Amniotic epithelial cell (primary cell): Measurements from ENCODE around the gene ASCC2.
A peak's percentile ranks its signal among the peaks of the same experiment; 100 is the strongest.
"Not testable (repeated sequence)": the region's sequence is repeated elsewhere in the genome, so short reads cannot be mapped to it uniquely, and the experiment has no call there.

Experiments
- DNase-seq: peaks from one replicate; pipeline ENCODE4 v3.0.0-alpha.2; 2010; ENCODE audit warnings: low read depth

The ASCC2 gene, protein sequence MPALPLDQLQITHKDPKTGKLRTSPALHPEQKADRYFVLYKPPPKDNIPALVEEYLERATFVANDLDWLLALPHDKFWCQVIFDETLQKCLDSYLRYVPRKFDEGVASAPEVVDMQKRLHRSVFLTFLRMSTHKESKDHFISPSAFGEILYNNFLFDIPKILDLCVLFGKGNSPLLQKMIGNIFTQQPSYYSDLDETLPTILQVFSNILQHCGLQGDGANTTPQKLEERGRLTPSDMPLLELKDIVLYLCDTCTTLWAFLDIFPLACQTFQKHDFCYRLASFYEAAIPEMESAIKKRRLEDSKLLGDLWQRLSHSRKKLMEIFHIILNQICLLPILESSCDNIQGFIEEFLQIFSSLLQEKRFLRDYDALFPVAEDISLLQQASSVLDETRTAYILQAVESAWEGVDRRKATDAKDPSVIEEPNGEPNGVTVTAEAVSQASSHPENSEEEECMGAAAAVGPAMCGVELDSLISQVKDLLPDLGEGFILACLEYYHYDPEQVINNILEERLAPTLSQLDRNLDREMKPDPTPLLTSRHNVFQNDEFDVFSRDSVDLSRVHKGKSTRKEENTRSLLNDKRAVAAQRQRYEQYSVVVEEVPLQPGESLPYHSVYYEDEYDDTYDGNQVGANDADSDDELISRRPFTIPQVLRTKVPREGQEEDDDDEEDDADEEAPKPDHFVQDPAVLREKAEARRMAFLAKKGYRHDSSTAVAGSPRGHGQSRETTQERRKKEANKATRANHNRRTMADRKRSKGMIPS

DNA sequence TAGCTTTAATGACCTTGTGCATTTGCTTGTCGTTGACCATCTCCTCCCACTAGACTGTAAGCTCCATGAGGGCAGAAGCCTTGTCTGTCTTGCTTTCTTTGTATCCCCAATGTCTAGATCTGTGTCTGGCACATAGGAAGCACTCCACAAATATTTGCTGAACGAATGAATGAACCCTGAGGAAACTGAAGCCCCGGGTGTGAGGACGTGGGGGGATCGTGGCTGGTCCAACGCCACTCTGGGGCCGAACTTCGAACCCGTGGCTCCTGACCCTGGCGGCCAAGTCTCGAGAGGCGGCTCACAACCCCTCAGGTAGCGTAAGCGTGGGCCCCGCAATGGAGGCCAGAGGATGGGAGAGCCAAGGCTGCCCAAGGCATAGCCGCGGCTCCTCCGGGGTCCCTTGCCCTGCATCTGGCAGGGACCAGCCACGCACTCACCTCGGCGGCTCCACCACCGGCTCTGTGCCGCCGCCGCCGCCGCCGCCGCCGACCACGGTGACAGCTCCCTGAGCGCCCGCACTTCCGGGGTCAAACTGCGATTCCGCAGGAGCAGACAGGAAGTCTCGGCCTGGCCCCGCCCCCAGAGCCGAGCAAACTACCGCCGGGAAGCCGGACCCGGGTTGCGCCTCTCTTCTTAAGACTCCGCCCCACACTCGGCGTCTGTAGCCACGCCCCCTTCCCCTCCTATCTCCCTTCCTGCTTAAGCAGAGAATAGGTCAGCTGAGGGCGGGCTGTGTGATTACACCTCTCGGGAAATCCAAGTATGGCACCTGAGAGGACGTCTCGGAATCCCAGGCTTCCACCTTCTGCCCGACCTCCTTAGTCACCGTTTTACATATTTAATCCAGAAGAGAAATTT, at the start of gene ASCC2:
Gene ASCC2 (minus strand): TSS at position 534 of the 858 bp plus-strand sequence. CDS start 5,949 bp downstream, outside the sequence.
- DNase-seq, result peak; percentile 96

DNA sequence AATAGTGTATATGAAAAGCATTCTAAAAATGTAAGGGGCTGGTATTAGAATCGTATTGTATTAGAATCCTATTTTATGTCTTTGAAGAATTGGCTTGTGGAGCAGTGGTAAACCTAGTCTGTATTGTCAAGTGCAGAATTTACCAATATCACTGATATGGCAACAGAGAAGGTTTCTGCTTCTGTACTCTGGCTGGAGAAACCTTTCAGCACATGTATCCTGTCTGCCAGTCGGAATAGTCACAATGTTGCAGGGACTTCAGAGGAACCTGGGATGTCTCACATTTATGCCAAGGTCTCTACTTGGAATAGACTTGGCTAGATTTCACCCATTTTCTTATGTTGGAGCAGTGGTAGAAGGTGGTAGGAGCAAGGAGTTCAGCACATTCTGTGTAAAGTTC, 49.3 kb upstream of the ASCC2 start:
- DNase-seq, result no peak

DNA sequence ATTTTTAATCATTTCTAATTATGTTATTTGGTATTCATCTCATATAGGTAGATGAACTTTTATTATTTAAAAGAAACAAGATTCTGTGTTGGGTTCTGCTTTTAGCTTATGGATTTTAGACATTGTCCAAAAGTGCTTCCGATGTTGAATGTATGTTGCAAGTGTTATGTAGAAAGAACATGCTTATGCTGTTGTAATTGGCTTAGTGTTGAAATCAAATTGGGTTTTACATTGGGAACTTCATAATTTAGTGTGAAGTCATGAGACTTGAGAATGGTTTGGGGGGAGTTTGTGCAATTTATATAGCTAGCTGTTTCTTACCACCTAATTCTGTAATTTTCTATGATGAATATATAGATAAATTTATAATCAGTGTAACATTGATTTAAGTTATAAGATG, 48.5 kb upstream of the ASCC2 start:
- no peak for DNase-seq

DNA sequence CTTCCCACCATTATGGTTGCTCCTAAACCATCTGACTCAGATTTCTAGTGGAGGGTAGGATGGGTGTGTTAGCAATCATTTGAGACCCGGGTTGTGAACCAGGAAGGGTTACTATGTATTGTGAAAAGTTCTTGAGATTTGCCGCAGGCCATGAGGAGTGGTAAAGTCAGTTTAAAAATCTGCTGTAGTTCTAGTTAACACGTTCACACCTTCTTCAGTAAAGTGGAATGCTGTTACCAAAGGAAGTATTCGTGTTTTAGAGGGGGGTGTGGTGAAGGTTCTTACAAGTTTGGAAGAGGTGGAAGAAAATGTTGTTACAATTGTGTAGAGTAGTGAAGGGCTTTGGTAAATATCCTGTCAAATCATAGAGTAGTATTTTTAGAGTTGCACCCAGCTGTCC, 47.5 kb upstream of the ASCC2 start:
- DNase-seq, result no peak

DNA sequence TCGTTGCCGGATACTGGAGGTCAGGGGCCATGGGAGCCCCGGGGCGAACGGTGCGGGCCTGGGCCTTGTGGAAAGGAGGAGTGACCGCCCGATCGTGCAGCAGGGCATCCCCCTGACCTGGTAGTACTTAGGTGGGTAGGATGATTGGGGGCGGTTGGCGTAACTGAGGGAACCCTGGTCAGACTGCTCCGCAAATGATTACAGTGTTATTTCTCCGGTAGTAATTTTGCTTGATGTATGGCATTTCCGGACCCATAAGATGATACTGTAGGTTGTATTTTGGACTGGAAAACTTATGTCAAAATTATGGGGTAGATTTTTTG, 45.7 kb upstream of the ASCC2 start:
- DNase-seq, result no peak

DNA sequence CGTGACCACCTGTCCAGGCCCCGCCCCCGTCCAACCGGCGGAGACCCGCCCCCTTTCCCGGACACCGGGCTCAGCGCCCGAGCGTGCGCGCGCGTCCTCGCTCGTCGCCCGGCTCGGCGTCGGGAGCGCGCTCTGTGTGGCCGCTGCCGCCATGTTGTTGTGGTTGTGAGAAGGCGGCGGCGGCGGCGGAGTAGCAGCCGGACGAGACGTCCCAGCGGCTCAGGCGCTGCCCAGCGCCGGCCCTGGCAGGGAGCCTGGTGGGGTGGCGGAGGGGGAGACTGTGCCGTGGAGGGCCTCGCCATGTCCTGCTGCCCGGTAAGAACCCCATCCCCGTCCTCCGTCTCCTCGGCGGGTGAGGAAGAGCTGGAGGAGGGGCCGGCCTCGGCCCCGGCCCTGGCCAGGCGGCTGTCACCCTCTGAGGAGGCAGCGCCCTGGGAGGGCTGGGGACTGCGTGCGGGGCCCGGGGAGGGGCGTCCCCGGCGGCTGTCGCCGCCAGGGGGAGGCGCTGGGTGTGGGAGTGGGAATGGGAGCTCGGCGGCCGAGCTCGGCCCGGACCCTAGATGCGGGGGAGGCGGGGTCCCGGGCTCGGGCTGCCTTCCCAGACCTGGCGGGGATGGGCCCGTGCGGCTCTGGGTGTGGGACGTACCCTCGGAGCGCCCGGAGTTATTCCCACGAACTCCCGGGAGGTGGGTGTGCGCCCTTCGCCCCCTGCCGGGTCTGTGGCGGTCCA, 45.1 kb upstream of the ASCC2 start, which contains the start of gene MTMR3:
Gene MTMR3 (plus strand): TSS at position 130 of the 730 bp plus-strand sequence. CDS start 87,886 bp downstream, outside the sequence.
- DNase-seq, result peak; percentile 82

DNA sequence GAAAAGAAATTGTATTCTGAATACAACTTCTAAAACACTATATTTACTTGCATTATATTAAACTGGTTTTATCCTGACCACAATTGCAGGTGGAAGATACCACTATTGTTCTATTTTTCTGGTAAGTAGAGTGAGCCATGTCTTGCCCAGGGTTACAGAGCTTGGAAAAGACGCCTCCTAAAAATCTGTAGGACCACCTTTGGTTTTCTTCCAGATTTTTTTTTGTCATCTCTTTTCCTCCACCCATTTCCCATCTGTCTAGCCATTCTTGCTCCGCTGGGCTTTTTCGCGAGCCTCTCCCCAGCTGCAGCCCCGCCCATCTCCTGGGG, 44.6 kb upstream of the ASCC2 start:
- no peak for DNase-seq

DNA sequence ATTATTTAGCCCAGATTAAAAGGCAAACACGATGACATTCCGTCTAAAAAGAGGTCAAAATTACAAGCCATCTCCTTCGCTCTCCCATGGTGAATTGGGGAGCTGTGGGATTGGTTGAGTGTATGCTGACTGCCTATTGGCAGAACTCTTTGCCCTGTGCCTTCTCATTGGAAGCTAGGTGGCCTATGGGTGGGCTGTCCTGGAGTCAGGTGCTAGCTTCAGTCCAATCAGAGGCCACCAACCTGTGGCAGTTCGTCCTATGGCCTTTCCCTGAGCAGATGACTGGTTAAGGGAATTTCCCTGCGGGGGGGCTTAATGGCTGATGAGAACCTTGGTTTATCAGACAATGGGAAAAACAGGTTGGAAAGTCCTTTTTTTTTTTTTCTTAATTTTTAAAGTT, 41.7 kb upstream of the ASCC2 start:
- peak; percentile 11 for DNase-seq

DNA sequence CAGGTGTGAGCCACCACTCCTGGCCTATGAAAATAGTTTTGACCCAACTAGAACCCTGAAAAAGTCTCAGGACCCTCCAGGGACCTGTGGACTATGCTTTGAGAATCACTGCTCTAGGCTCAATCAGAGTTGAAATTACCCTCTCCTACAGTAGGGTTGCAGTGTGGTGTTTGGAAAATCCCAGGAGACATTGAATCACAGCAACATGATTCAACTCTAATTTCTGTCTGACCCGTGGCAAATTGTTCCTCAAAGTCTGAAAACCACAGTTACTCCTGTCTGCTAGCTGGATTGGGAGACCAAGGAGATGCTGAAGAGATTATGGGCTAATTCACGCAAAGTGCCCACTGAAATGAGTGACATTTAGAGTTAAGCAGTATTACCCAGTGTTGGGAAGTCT, 39.5 kb upstream of the ASCC2 start:
- peak; percentile 11 for DNase-seq

DNA sequence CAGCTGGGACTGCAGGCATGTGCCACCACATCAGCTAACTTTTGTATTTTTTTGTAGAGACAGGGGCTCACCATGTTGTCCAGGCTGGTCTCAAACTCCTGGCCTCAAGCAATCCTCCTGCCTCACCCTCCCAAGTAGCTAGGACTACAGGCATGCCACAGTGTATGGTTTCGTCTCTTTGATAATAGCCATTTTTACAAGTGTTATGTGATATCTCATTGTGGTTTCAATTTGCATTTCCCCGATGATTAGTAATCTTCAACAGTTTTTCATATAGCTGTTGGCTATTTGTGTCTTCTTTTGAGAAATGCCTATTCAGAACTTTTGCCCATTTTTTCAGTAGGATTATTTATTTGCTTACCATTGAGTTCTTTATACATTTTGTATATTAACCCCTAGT, 35.9 kb upstream of the ASCC2 start:
- DNase-seq, result no peak

DNA sequence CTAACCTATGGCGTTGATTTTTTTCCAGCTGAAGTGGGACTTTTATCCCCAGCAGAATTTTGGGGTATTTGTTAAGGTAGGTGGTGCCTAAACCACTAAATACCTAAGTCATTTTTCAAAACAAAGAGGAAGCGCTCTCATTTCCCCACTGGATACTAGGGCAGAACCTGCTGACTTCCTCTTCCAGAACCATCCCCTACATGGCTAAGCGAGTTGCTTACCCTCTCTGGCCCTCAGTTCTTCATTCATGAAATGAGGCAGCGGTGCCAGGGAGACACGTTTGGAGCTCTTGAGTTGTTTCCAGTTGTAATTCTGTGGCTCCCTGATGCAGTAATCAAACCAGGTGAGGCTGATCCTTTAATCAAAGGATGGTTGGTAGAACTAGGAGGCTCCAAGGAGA, 34.9 kb upstream of the ASCC2 start:
- DNase-seq, result no peak

DNA sequence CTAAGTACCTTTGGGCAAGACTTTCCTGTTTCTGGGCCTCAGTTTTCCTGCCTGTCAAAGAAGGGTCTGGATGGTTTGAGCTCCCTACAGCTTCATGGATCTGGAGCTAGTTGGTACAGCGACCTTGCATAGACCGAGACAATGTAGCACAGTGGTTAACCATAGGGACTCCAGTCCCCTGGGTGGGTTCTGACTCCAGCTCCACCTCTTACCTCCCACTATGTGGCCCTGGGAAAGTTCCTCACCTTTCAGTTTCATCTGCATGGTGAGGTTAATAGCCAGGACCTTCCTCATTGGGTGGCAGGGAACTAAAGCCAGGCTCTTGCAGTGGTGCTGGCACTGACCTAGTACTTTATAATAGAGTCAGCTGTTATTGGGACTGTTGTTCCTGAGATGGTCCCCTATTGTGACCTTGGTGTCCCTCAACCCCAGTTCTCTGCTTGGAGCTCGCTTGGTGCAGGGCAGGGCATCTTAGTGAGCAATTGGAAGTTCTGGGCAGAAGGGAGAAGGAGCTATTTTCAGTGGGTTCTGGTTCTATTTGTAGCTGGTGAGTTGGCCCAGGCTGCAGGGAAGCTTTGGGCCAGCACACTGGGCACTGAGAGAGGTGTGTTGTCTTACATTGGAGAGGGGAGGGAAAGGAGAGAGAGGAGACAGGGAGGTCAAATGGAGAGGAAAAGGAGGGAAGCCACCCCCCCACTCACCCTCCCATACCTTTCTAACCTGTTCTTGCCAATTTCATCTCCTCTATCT, 34.2 kb upstream of the ASCC2 start:
- no peak for DNase-seq

DNA sequence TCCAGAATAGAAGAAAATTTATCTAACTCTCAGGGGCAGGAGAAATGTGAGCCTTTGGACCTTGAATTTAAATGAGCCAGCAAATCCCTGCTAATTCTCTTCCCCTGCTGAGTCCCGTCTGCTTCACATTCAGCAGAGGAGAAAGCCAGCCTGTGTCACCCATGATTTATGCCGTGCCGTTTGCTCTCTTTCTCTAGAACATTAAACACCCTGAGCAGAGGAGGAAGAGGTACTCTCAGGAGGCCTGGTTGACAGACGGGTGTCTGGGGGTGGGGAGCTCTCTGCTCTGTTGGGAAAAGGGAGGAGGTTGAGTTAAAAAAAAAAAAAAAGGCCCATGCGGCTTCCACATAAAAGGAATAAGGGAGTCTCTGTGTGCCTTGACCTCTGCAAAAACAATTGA, 33.6 kb upstream of the ASCC2 start:
- DNase-seq, result no peak

DNA sequence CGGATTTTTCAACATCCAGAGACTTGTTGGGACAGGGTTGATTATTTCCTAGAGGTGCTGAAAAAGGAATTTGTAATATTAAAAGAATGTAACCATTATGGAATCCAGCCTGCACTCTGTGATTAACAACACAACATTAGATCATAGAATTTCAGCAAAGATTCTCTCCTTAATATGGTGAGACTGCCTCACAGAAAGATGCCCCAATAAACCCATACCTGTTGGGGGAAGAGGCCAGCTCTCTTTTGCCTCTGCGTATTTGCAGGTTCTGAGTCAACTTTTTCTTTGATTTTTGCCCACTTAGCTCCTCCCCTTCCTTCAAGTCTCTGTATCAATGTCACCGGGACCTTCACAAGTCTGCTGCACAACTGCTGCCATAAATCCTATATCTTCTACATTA, 32.5 kb upstream of the ASCC2 start:
- DNase-seq, result no peak

DNA sequence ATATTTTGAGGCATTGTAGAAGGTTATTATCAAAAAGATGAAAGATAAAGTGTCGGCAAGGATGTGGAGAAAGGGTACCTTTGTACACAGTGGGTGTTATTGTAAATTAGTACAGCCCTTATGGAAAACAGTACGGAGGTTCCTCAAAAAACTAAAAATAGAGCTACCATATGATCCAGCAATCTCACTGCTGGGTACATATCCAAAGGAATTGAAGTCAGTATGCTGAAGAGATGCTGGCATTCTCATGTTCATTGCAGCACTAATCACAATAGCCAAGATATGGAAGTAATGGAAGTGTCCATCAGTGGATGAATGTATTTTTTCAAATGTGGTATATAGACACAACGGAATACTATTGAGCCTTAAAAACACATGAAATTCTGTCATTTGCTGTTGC, 29.8 kb upstream of the ASCC2 start:
- no peak for DNase-seq

DNA sequence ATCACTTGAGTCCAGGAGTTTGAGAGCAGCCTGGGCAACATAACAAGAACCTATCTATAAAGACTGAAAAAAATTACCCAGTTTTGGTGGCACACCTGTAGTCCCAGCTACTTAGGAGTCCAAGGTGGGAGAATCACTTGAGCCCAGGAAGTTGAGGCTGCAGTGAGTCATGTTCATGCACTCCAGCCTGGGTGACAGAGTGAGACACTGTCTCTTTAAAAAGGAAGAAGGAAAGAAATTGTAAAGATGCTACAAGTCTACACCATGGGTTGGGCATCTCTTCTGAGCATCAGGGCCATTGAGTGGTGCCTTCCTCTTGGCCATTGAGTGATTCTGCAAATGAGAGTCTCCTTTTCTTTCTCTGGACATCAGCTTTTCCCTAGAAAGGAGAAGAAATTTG, 29.2 kb upstream of the ASCC2 start:
- no peak for DNase-seq

DNA sequence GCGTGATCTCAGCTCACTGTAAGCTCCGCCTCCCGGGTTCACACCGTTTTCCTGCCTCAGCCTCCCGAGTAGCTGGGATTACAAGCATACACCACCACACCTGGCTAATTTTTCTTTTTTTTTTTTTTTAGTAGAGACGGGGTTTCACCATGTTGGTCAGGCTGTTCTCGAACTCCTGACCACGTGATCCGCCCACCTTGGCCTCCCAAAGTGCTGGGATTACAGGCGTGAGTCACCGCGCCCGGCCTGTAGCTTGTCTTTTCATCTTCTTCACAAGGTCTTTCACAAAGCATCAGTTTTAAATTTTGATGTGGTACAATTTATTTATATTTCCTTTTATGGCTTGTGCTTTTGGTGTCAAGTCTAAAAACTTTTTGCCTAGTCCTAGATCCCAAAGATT, 27.5 kb upstream of the ASCC2 start:
- DNase-seq, result not testable (repeated sequence)

DNA sequence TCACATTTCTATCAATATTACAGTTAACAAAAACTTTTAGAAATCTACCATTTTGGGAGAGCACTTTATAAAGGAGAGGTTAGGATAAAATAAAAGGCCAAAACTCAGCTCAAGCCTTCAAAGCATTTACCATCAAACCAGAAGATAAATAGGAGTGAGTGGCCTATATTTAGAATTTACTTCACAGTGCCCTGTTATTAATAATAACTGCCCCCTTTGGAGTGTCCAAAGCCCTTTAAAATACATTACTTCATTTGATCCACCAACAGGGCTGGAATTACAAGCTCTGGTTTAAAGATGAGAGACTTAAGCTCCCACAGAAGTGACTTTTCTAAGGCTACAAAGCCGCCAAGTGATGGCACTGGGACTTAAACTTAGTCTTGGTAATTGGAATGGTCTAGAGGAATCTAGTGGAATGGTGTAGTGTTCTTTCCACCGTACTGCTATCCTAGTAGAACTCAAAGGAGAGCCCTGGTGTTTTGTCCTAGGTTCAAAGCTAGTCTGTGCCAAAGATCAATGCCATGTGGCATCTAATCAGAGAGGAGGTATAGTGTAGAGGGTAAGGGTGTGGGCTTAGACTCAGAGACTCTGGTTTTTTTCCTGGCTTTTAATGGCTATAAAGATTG, 23.7 kb upstream of the ASCC2 start:
- no peak for DNase-seq

DNA sequence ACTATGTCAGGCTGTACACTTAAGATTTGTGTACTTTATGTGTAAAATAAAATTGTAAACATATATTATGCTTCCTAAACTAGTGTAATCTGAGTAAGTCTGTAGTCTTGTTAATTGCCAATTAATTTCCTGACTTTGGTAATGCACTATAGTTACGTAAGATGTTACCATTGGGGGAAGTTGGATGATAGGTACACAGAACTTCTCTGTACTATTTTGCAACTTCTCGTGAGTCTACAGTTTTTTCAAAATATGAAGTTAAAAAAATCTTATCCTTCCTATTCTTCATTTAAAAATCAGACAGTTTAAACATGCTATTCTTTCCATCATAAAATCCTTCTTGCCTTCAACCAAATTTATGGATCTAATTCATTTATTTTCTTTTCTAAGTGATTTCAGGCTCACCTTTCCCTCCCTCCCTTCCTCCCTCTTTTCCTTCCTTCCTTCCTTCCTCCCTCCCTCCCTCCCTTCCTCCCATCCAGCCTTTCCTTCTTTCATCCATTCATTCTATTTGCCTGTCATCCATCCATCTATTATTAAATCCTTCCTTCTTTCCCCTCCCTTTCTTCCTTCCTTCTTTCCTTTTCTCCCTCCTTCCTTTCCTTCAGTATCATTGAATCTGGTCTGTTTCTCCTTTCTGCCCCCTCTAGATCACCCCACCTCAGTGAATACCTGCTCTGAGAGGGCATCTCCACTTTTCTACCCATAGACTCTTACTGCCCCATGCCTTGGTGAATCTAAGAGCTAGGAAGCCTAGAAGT, 22.1 kb upstream of the ASCC2 start:
- DNase-seq, result no peak

DNA sequence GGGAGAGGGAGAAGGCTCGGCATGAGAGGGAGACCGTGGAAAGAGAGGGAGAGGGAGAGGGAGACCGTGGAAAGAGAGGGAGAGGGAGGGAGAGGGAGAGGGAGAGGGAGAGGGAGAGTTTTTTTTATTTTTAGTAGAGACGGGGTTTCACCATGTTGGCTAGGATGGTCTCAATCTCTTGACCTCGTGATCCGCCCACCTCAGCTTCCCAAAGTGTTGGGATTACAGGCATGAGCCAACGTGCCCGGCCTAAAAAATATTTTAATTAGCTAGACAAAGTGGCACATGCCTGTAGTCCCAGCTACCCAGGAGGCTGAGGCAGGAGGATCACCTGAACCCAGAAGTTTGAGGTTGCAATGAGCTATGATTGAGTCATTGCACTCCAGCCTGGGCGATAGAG, 21.0 kb upstream of the ASCC2 start:
- DNase-seq, result not testable (repeated sequence)
